BE2C (cell line): ENCODE measurements around the gene NPAT.

Experiments used
- DNase-seq: peaks from one replicate; pipeline ENCODE4 v3.0.0-alpha.2; 2020
- H3K27me3 ChIP-seq: fragments of 250-450 bp; sonication (Bioruptor Pico); 2 replicates; pipeline ENCODE4 v1.5.1; 2020; ENCODE audit warnings: mild to moderate bottlenecking
- H3K36me3 ChIP-seq: fragments of 250-450 bp; sonication (Bioruptor Pico); 2 replicates; pipeline ENCODE4 v1.5.1; 2020; ENCODE audit warnings: mild to moderate bottlenecking
- H3K4me1 ChIP-seq: fragments of 250-450 bp; sonication (Bioruptor Pico); 2 replicates; pipeline ENCODE4 v1.5.1; 2020
- H3K4me3 ChIP-seq: 2 replicates; pipeline ENCODE4 v1.5.1; 2011; ENCODE audit warnings: low read depth, low read length
- H3K9me3 ChIP-seq: fragments of 250-450 bp; sonication (Bioruptor Pico); 2 replicates; pipeline ENCODE4 v1.5.1; 2020
- TF ChIP-seq, protein P1 (sequence below): IDR thresholded peaks from 2 replicates; pipeline ENCODE4 v1.5.1; 2012; ENCODE audit warnings: mild to moderate bottlenecking, low read depth, low read length

The NPAT gene

DNA sequence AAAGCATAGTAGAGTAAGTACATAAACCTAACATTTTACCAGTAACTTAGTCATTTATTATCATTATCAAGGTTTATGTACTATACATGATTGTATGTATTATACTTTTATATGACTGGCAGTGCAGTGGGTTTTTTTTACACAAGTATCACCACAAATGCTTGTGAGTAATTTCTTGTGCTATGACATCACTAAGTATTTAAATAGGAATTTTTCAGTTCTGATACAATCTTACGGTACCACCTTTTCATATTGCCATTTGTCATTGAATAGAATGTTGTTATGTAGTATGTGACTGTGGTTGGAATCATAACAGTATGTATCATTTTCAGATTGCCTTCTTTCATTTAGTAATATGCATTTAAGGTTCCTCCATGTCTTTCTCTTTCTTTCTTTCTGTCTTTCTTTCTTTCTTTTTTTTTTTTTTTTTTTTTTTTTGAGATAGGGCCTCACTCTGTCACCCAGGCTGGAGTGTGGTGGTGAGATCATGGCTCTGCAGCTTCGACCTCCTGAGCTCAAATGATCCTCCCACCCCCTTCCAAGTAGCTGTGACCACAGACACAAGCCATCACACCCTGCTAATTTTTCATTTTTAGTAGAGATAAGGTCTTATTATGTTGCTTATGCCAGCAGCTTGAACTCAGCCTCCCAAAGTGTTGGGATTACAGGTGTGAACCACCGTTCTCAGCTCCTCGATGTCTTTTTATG, 19.0 kb upstream of the NPAT start:
- H3K4me1 ChIP-seq = no peaks in the 10 kb centered on the region
- TF ChIP-seq, protein P1, sequence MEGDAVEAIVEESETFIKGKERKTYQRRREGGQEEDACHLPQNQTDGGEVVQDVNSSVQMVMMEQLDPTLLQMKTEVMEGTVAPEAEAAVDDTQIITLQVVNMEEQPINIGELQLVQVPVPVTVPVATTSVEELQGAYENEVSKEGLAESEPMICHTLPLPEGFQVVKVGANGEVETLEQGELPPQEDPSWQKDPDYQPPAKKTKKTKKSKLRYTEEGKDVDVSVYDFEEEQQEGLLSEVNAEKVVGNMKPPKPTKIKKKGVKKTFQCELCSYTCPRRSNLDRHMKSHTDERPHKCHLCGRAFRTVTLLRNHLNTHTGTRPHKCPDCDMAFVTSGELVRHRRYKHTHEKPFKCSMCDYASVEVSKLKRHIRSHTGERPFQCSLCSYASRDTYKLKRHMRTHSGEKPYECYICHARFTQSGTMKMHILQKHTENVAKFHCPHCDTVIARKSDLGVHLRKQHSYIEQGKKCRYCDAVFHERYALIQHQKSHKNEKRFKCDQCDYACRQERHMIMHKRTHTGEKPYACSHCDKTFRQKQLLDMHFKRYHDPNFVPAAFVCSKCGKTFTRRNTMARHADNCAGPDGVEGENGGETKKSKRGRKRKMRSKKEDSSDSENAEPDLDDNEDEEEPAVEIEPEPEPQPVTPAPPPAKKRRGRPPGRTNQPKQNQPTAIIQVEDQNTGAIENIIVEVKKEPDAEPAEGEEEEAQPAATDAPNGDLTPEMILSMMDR = no peak

DNA sequence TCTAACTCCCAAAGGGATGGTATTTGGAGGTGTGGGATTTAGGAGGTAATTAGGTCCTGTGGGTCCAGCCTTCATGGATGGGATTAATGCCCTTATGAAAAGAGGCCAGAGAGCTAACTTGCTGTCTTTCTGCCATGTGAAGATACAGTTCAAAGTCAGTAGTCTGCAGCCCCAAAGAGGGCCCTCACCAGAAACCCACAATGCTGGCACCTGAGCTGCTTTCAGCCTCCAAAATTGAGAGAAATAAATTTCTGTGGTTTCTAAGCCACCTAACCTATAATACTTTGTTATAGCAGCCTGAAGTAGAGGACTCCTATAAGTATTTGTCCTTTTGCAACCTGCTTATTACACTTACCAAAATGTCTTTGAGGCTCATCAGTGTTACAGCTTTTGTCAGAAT, 16.6 kb upstream of the NPAT start:
- no peaks in the 10 kb centered on the region for H3K4me1 ChIP-seq
- no peak for DNase-seq
- H3K4me3 ChIP-seq = no peak overlapping the region
- H3K36me3 ChIP-seq = peaks cover 34% of the 10 kb centered on the region
- TF ChIP-seq, protein P1 = no peak
- H3K27me3 ChIP-seq = no peaks in the 10 kb centered on the region
- no peaks in the 10 kb centered on the region for H3K9me3 ChIP-seq

More for the DNA sequence above, 19.0 kb upstream of the NPAT start:
- H3K36me3 ChIP-seq = peaks cover 30% of the 10 kb centered on the region
- H3K9me3 ChIP-seq = no peaks in the 10 kb centered on the region
- DNase-seq = no peak
- no peaks in the 10 kb centered on the region for H3K27me3 ChIP-seq
- no peak overlapping the region for H3K4me3 ChIP-seq

DNA sequence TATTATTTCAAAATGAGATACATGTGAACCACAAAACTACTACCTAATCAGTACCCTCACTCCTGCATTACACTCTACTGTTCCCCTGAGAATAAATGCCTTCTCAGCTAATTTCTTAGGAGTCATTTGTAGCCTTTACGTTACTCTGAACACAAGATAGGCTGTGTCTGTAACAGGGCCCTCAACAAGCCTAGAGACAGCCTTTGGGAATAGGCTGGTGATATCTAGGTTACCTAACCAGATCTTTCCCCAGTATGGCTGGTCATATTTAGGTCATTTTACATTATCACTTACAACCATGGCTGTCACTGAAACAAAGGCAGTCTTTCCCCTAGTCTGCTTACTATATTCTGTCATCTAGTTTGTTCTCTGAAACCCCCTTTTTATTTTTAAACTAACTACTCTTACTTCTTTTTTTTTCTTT, 14.6 kb upstream of the NPAT start:
- Histone ChIP-seq H3K36me3 (peaks cover 41% of the 10 kb centered on the region), H3K9me3 (no peaks in the 10 kb centered on the region), H3K4me3 (no peak overlapping the region), H3K4me1 (no peaks in the 10 kb centered on the region), H3K27me3 (no peaks in the 10 kb centered on the region)
- DNase-seq = no peak
- TF ChIP-seq, protein P1 = no peak

DNA sequence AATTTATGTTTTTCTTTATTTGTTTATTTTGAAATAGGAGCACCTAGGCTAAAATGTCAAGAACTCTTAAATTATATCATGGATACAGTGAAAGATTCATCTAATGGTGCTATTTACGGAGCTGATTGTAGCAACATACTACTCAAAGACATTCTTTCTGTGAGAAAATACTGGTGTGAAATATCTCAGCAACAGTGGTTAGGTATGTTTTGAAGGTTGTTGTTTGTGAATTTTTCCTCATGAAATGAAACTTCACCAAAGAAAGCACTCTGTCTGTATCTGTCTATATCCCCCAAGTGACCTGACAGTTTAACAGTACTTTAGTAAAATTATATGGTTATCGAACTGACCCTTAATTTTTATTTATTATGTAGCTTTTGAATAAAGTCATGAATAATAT, 13.2 kb upstream of the NPAT start:
- Histone ChIP-seq H3K36me3 (peaks cover 41% of the 10 kb centered on the region), H3K27me3 (no peaks in the 10 kb centered on the region), H3K9me3 (no peaks in the 10 kb centered on the region), H3K4me1 (no peaks in the 10 kb centered on the region), H3K4me3 (no peak overlapping the region)
- no peak for DNase-seq
- TF ChIP-seq, protein P1 = no peak

DNA sequence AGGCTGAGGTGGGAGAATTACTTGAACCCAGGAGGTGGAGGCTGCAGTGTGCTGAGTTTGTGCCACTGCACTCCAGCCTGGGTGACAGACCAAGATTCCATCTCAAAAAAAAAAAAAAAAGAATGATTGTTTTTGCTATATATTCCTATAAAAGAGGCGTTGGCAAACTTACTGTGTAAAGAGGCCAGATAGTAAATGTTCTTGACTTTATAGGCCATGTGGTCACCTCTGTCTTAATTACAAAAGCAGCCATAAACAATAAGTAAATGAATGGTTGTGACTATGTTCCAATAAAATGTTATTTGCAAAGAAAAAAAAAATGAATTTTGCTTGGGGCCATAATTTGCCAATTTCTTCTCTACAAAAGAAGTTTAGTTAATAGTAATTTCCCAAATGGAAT, 12.8 kb upstream of the NPAT start:
- no peaks in the 10 kb centered on the region for H3K27me3 ChIP-seq
- no peaks in the 10 kb centered on the region for H3K9me3 ChIP-seq
- no peak for DNase-seq
- TF ChIP-seq, protein P1 = no peak
- no peaks in the 10 kb centered on the region for H3K4me1 ChIP-seq
- H3K4me3 ChIP-seq = no peak overlapping the region
- peaks cover 41% of the 10 kb centered on the region for H3K36me3 ChIP-seq

DNA sequence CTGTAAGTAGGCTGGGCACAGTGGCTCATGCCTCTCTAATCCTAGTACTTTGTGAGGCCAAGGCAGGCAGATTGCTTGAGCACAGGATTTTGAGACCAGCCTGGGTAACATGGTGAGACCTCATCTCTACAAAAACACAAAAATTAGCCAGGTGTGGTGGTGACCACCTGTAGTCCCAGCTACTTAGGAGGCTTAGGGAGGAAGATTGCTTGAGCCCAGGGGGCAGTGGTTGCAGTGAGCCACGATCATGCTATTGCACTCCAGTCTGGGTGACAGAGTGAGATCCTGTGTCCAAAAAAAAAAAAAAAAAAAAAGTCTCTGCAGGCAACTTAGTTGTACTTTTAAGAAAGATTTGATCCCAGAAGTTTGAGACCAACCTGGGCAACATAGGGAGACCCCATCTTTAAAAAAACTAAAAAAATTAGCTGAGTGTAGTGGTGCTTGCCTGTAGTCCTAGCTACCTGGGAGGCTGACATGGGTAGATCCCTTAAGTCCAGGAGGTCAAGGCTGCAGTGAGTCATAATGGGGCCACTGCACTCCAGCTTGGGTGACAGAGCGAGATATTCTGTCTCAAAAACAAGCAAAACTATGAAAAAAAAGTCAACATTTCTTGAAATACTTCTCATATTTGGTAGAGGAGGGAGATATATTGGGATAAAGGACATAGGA, 11.0 kb upstream of the NPAT start:
- no peaks in the 10 kb centered on the region for H3K9me3 ChIP-seq
- no peak for DNase-seq
- H3K27me3 ChIP-seq = no peaks in the 10 kb centered on the region
- H3K36me3 ChIP-seq = peaks cover 48% of the 10 kb centered on the region
- H3K4me1 ChIP-seq = no peaks in the 10 kb centered on the region
- H3K4me3 ChIP-seq = no peak overlapping the region
- TF ChIP-seq, protein P1 = no peak
